IMR-90 (cell line): ENCODE data around the gene ATP8B4. TPM values are rescaled to one million over a fixed set of nuclear protein-coding genes. Genes with fewer than 3 reads are reported as not detected.
A peak's percentile ranks its signal among the peaks of the same experiment; 100 is the strongest.

Source experiments
- ATAC-seq: fragments of 200-7000 bp; cut with Tn5 transposase; 2 replicates; pipeline ENCODE4 v1.9.1; 2020; ENCODE audit warnings: low read depth, mild to moderate bottlenecking, moderate library complexity
- BruUV-seq: library from RNA; stranded (reverse); fragments of 400-500 nt; replicated peaks from 2 replicates; lab custom pipeline; 2021; lab: Mats Ljungman, UMichigan
- CTCF ChIA-PET: fragments of 300-600 bp; formaldehyde crosslinking; extraction: SDS; loops from one replicate; lab custom pipeline; 2021; ENCODE audit warnings: antibody characterized with exemption; lab: Yijun Ruan, JAX
- POLR2A ChIA-PET: fragments of 300-600 bp; sonication (Branson Sonifier 250); formaldehyde crosslinking; loops from one replicate; lab custom pipeline; 2022; ENCODE audit warnings: antibody characterized with exemption; ENCODE audit not compliant: unreplicated experiment; lab: Charles Lee
- DNase-seq: peaks from one replicate; pipeline ENCODE4 v3.0.0; 2013
- H2AFZ ChIP-seq: replicated peaks from 2 replicates; pipeline ENCODE3; 2013; ENCODE audit warnings: low read length, mild to moderate bottlenecking; ENCODE audit not compliant: poor library complexity
- H2AK5ac ChIP-seq: 2 replicates; pipeline ENCODE4 v1.6.1; 2013; ENCODE audit warnings: low read depth, low read length, inconsistent platforms
- H2AK9ac ChIP-seq: replicated peaks from 2 replicates; pipeline ENCODE3; 2013; ENCODE audit warnings: mild to moderate bottlenecking, low read depth, low read length, moderate library complexity; ENCODE audit not compliant: poor library complexity
- H2BK120ac ChIP-seq: 2 replicates; pipeline ENCODE4 v1.6.1; 2013; ENCODE audit warnings: low read depth, low read length, inconsistent platforms
- H2BK15ac ChIP-seq: 3 replicates; pipeline ENCODE4 v1.6.1; 2013; ENCODE audit warnings: low read depth, low read length, inconsistent platforms
- H2BK20ac ChIP-seq: 2 replicates; pipeline ENCODE4 v1.6.1; 2013; ENCODE audit warnings: low read depth, mild to moderate bottlenecking, inconsistent platforms, low read length, moderate library complexity
- H2BK5ac ChIP-seq: 2 replicates; pipeline ENCODE4 v1.6.1; 2013; ENCODE audit warnings: mild to moderate bottlenecking, low read depth, low read length, inconsistent platforms; ENCODE audit not compliant: poor library complexity, severe bottlenecking
- H3K14ac ChIP-seq: replicated peaks from 2 replicates; pipeline ENCODE4 v1.6.1; 2013; ENCODE audit warnings: low read depth, low read length, inconsistent platforms
- H3K18ac ChIP-seq: 2 replicates; pipeline ENCODE4 v1.6.1; 2013; ENCODE audit warnings: low read depth, low read length, control low read depth
- H3K23ac ChIP-seq: 2 replicates; pipeline ENCODE4 v1.6.1; 2013; ENCODE audit warnings: low read depth, low read length, inconsistent platforms
- H3K27ac ChIP-seq: 2 replicates; pipeline ENCODE4 v1.5.1; 2013; ENCODE audit warnings: mild to moderate bottlenecking, control low read depth, low read length; ENCODE audit not compliant: insufficient read depth
- H3K27me3 ChIP-seq: 2 replicates; pipeline ENCODE4 v1.6.1; 2013; ENCODE audit warnings: low read length; ENCODE audit not compliant: control insufficient read depth, insufficient read depth
- H3K36me3 ChIP-seq: 2 replicates; pipeline ENCODE4 v1.6.1; 2013; ENCODE audit warnings: low read length, mixed read lengths; ENCODE audit not compliant: control insufficient read depth, insufficient read depth
- H3K4ac ChIP-seq: 2 replicates; pipeline ENCODE4 v1.6.1; 2013; ENCODE audit warnings: low read depth, low read length, inconsistent platforms
- H3K4me1 ChIP-seq: 2 replicates; pipeline ENCODE4 v1.6.1; 2013; ENCODE audit warnings: low read length, mixed read lengths; ENCODE audit not compliant: control insufficient read depth, insufficient read depth
- H3K4me2 ChIP-seq: 2 replicates; pipeline ENCODE4 v1.6.1; 2013; ENCODE audit warnings: low read depth, mild to moderate bottlenecking, control low read depth, low read length, moderate library complexity
- H3K4me3 ChIP-seq: 2 replicates; pipeline ENCODE4 v1.5.1; 2013; ENCODE audit warnings: low read depth, mild to moderate bottlenecking, control low read depth, low read length, moderate library complexity; ENCODE audit not compliant: insufficient read depth
- H3K56ac ChIP-seq: 2 replicates; pipeline ENCODE4 v1.6.1; 2013; ENCODE audit warnings: low read length, inconsistent platforms; ENCODE audit not compliant: insufficient read depth; ENCODE audit errors: extremely low read depth
- H3K79me1 ChIP-seq, 2 experiments: 2 replicates each; pipeline ENCODE4 v1.6.1; 2013; ENCODE audit warnings: low read length in 2 of 2, inconsistent platforms in 1 of 2, low read depth in 1 of 2
- H3K9ac ChIP-seq: 2 replicates; pipeline ENCODE4 v1.6.1; 2013; ENCODE audit warnings: low read depth, low read length, control low read depth
- H3K9me1 ChIP-seq: 2 replicates; pipeline ENCODE4 v1.6.1; 2013; ENCODE audit warnings: low read length, inconsistent platforms; ENCODE audit not compliant: insufficient read depth
- H3K9me3 ChIP-seq: 2 replicates; pipeline ENCODE4 v1.6.1; 2013; ENCODE audit warnings: low read length; ENCODE audit not compliant: control insufficient read depth, insufficient read depth
- H4K20me1 ChIP-seq: 2 replicates; pipeline ENCODE4 v1.6.1; 2013; ENCODE audit warnings: low read length, inconsistent platforms; ENCODE audit not compliant: insufficient read depth
- H4K5ac ChIP-seq: 2 replicates; pipeline ENCODE4 v1.6.1; 2013; ENCODE audit warnings: mild to moderate bottlenecking, low read depth, low read length, control low read depth
- H4K8ac ChIP-seq, 2 experiments: 2 replicates each; pipeline ENCODE4 v1.6.1; 2013; ENCODE audit warnings: low read depth in 2 of 2, low read length in 2 of 2, control low read depth in 1 of 2, inconsistent platforms in 1 of 2
- H4K91ac ChIP-seq: 2 replicates; pipeline ENCODE4 v1.6.1; 2013; ENCODE audit warnings: low read depth, low read length, inconsistent platforms; ENCODE audit not compliant: insufficient read depth
- BHLHE40 ChIP-seq: fragments of 150-350 bp; IDR thresholded peaks from 2 replicates; pipeline ENCODE4 v1.6.1; 2016; ENCODE audit warnings: mild to moderate bottlenecking, low read depth, low read length
- CTCF ChIP-seq: conservative IDR thresholded peaks from 2 replicates; pipeline ENCODE4 v1.5.1; 2012; ENCODE audit warnings: mild to moderate bottlenecking, low read depth, low read length, improper control_type of control experiment
- ELK1 ChIP-seq: fragments of 150-350 bp; IDR thresholded peaks from 2 replicates; pipeline ENCODE4 v1.6.1; 2016; ENCODE audit warnings: low read depth, mild to moderate bottlenecking, low read length, moderate library complexity, borderline replicate concordance
- FOS ChIP-seq: fragments of 150-350 bp; IDR thresholded peaks from 2 replicates; pipeline ENCODE4 v1.6.1; 2016; ENCODE audit warnings: low read depth, low read length
- MAFK ChIP-seq: IDR thresholded peaks from 2 replicates; pipeline ENCODE4 v1.6.1; 2012; ENCODE audit warnings: low read depth, low read length, improper control_type of control experiment
- MXI1 ChIP-seq: IDR thresholded peaks from 2 replicates; pipeline ENCODE4 v1.6.1; 2012; ENCODE audit warnings: low read depth, mild to moderate bottlenecking, low read length, moderate library complexity, borderline replicate concordance
- NFE2L2 ChIP-seq: fragments of 150-350 bp; IDR thresholded peaks from 2 replicates; pipeline ENCODE4 v1.6.1; 2016; ENCODE audit warnings: low read depth, mild to moderate bottlenecking, low read length
- RAD21 ChIP-seq: IDR thresholded peaks from 2 replicates; pipeline ENCODE4 v1.6.1; 2012; ENCODE audit warnings: low read length, improper control_type of control experiment
- RCOR1 ChIP-seq: IDR thresholded peaks from 2 replicates; pipeline ENCODE4 v1.6.1; 2012; ENCODE audit warnings: mild to moderate bottlenecking, low read length, improper control_type of control experiment; ENCODE audit not compliant: insufficient replicate concordance
- RFX5 ChIP-seq: IDR thresholded peaks from 2 replicates; pipeline ENCODE4 v1.8.0; 2012; ENCODE audit warnings: low read depth, mild to moderate bottlenecking, low read length, moderate library complexity
- USF2 ChIP-seq: fragments of 150-350 bp; IDR thresholded peaks from 2 replicates; pipeline ENCODE4 v1.6.1; 2017; ENCODE audit warnings: mild to moderate bottlenecking, antibody characterized with exemption, low read length, low read depth
- dilution Hi-C: fragments of 300-500 bp; cut with HindIII; formaldehyde crosslinking; loops from one replicate; pipeline ENCODE4 v1.14.3; 2018; ENCODE audit warnings: low sequenced_read_pairs; ENCODE audit not compliant: unreplicated experiment
- in situ Hi-C: fragments of 300-500 bp; cut with MboI; formaldehyde crosslinking; loops from 3 replicates; pipeline ENCODE4 v1.14.3; 2019; ENCODE audit warnings: low sequenced_read_pairs, inconsistent platforms, mixed read lengths
- intact Hi-C: fragments of 100-400 bp; cut with micrococcal nuclease; formaldehyde crosslinking; loops from 2 replicates; pipeline ENCODE4 v1.10.0; 2022
- polyA plus RNA-seq, 3 experiments: library from polyadenylated mRNA; depleted of rRNA; stranded (reverse); fragments of >200 nt; gene quantifications; 2 replicates each; pipeline ENCODE4 v1.2.3, GENCODE V29; 2012; ENCODE audit warnings: low replicate concordance in 1 of 3
- total RNA-seq: library from RNA; depleted of rRNA; stranded (reverse); fragments of >200 nt; gene quantifications from 2 replicates; pipeline ENCODE4 v1.2.3, GENCODE V29; 2012

Gene ATP8B4
- total and polyA plus RNA-seq, 2 of the 4 experiments (the other 2 are of a cell fraction) = 0.12 to 0.54 TPM

GRCh38 chr15:49898575-49899283 is 220.3 kb downstream of the ATP8B4 start (continued):
- no peak for TF ChIP-seq ELK1

- Histone ChIP-seq H2AK9ac (no peak overlapping the region), H3K4me2 (no peak overlapping the region), H3K4me3 (no peak overlapping the region), H3K56ac (no peak overlapping the region), H2AFZ (no peak overlapping the region), H3K4me1 (peaks cover 17% of the 10 kb centered on the region), H3K23ac (no peak overlapping the region), H2AK5ac (no peak overlapping the region), H4K91ac (no peak overlapping the region), H2BK15ac (no peak overlapping the region), H2BK20ac (peak overlapping the region; percentile 62; the same call in 1 of the 2 replicates), H3K9ac (no peak overlapping the region), H2BK5ac (no peak overlapping the region), H4K8ac (no peak overlapping the region), H3K9me1 (0 out of 2 replicates have a peak, but pooled peaks cover 3% of the 10 kb centered on the region), H3K27ac (no peak overlapping the region), H4K20me1 (no peaks in the 10 kb centered on the region), H3K79me1 (no peaks in the 10 kb centered on the region), H4K5ac (peak overlapping the region; percentile 39; the same call in 1 of the 2 replicates), H3K18ac (peak overlapping the region; percentile 61; the same call in 1 of the 2 replicates), H3K14ac (peak overlapping the region; percentile 74), H3K9me3 (no peaks in the 10 kb centered on the region), H3K36me3 (no peaks in the 10 kb centered on the region), H2BK120ac (no peak overlapping the region), H3K27me3 (no peaks in the 10 kb centered on the region), H3K4ac (no peak overlapping the region)
- CTCF ChIA-PET = no interaction called here
- no peak for DNase-seq
- intact Hi-C loops (no loop called here), in situ Hi-C loops (no loop called here), dilution Hi-C loops (no loop called here)
- ATAC-seq = no peak
- BruUV-seq = no TSS peak
- POLR2A ChIA-PET = no interaction called here
- no peak for TF ChIP-seq MXI1
- TF ChIP-seq RCOR1 = no peak
- no peak for TF ChIP-seq RFX5
- no peak for TF ChIP-seq ELK1
- TF ChIP-seq NFE2L2 = no peak
- no peak for TF ChIP-seq USF2
- TF ChIP-seq CTCF = no peak
- TF ChIP-seq RAD21 = no peak
- no peak for TF ChIP-seq BHLHE40
- no peak for TF ChIP-seq MAFK
- no peak for TF ChIP-seq FOS
Observed at GRCh38 chr15:49898097-49898496, 220.9 kb downstream of the ATP8B4 start.
